ENCODE measurements around the gene MTIF3. TPM values are rescaled to one million over a fixed set of nuclear protein-coding genes. Genes with fewer than 3 reads are reported as not detected.

MTIF3 gene
- total and polyA plus RNA-seq, 9 donors: 33.7 to 81.2 (median 39.3) TPM

DNA sequence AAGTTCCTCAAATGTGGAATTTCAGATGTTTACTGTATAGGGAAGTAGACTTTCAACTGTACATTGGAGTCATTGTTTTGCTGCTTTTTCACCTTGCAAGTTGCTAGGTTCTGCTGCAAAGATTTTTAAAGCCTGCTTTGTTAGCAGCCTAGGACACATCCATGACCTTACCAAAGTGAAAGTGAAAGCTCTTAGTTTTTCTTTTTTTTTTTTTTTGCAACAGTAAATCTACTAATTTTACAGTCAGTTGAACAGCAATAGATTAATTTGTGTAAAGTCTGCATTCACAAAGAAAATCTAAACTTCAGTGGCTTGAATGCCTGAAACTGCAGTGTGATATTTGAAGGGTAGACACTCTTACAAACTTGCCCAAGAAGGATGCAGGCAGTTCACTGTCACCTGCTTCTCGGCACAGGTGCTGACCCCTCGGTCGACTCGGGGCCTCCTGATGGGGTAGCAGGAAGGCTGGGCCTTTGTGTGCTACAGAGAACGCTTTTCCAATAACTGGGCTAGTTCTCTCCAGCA lies 5.0 kb upstream of the MTIF3 start:
- no peak for DNase-seq
- no peaks in the 10 kb centered on the region for H3K36me3 ChIP-seq
- WGBS, 3 donors: 30 to 36% (median 36%) methylated on average over 5 of the region's 5 CpGs
- intact Hi-C loops (cut with DNase I): loop anchor here in 1 of 4 donors (10.0 kb wide), 1 partner anchor 169 kb away; the partner anchor contains the start of genes LNX2 and POLR1D
- TF ChIP-seq EP300 (IDR thresholded peaks at IDR 0.05) (no peak), POLR2A (IDR thresholded peaks at IDR 0.05) (no peak), CTCF (IDR thresholded peaks at IDR 0.05) (no peak)
- H3K27me3 ChIP-seq: no peaks in the 10 kb centered on the region
- no peaks in the 10 kb centered on the region for H3K4me1 ChIP-seq (ENCODE audit: insufficient read depth)
- H3K9me3 ChIP-seq: no peaks in the 10 kb centered on the region
- no peak overlapping the region for H3K4me3 ChIP-seq
- no peak overlapping the region for H3K27ac ChIP-seq

- Histone ChIP-seq H3K27me3 (no peaks in the 10 kb centered on the region), H3K36me3 (no peaks in the 10 kb centered on the region), H3K9me3 (no peaks in the 10 kb centered on the region), H3K27ac (peak overlapping the region; percentile 93 to 98), H3K4me3 (peak overlapping the region; percentile 82), H3K4me1 (ENCODE audit: insufficient read depth) (peaks cover 8% of the 10 kb centered on the region)
- peak; percentile 29 to 70 (median 51) for DNase-seq
- intact Hi-C loops (cut with DNase I): loop anchor here in 2 of 4 donors (1.0 to 10.0 kb wide), 3 partner anchors 26 to 174 kb away; partner anchors contain the start of genes GTF3A (in 2 of the 2), LNX2 (in 1 of the 2) and POLR1D (in 1 of the 2)
- WGBS, 3 donors: 0 to 1% (median 0%) methylated on average over 34 of the region's 34 CpGs
- TF ChIP-seq EP300 (IDR thresholded peaks at IDR 0.05) (no peak), CTCF (IDR thresholded peaks at IDR 0.05) (no peak), POLR2A (IDR thresholded peaks at IDR 0.05) (no peak)
Observed at GRCh38 chr13:27450921-27451471, 632 bp upstream of the MTIF3 start.

GRCh38 chr13:27449081-27449603 lies 1.2 kb downstream of the MTIF3 start:
- Histone ChIP-seq H3K9me3 (no peaks in the 10 kb centered on the region), H3K36me3 (no peaks in the 10 kb centered on the region), H3K4me1 (ENCODE audit: insufficient read depth) (peaks cover 8% of the 10 kb centered on the region), H3K27ac (peak overlapping the region in 1 of 2 donors; percentile 98), H3K4me3 (peak overlapping the region; percentile 82), H3K27me3 (no peaks in the 10 kb centered on the region)
- no peak for DNase-seq
- 27 to 46% (median 30%) methylated on average over 15 of the region's 15 CpGs for WGBS, 3 donors
- intact Hi-C loops (cut with DNase I): loop anchor here in 1 of 4 donors (10.0 kb wide), 1 partner anchor 194 kb away; the partner anchor contains the start of gene RPL21
- TF ChIP-seq EP300 (IDR thresholded peaks at IDR 0.05): no peak
- no peak for TF ChIP-seq CTCF (IDR thresholded peaks at IDR 0.05)
- no peak for TF ChIP-seq POLR2A (IDR thresholded peaks at IDR 0.05)

DNA sequence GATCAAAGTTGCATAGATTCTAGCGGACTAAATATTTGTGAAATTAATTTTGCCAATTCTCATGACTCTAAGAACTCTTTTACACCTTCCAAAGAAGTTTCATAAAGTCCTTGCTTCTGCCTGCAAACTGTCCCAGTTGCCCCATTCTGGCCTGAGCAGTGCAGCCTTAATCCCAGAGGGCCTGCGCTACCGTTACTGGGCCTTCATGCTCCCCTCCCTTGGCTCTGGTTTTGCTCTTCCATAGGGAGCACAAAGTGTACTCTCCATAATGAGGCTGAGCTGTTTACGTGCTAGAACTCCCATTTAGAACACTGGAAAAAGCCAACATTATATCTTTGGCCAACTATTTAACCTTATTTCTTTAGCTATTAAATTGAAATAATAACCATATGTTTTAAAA lies 2.1 kb downstream of the MTIF3 start:
- WGBS, 3 donors: 68 to 70% (median 70%) methylated on average over 4 of the region's 4 CpGs
- TF ChIP-seq EP300 (IDR thresholded peaks at IDR 0.05): no peak
- TF ChIP-seq CTCF (IDR thresholded peaks at IDR 0.05): no peak
- no peak for TF ChIP-seq POLR2A (IDR thresholded peaks at IDR 0.05)
- intact Hi-C loops (cut with DNase I): loop anchor here in 1 of 4 donors (10.0 kb wide), 1 partner anchor 194 kb away; the partner anchor contains the start of gene RPL21
- no peaks in the 10 kb centered on the region for H3K36me3 ChIP-seq
- no peaks in the 10 kb centered on the region for H3K9me3 ChIP-seq
- H3K27ac ChIP-seq: no peak overlapping the region
- no peak overlapping the region for H3K4me3 ChIP-seq
- H3K27me3 ChIP-seq: no peaks in the 10 kb centered on the region
- H3K4me1 ChIP-seq (ENCODE audit: insufficient read depth): peaks cover 8% of the 10 kb centered on the region
- no peak for DNase-seq

Measured in ovary (tissue), 9 donors.